Suprapubic skin (tissue), 4 donors: ENCODE data around the gene RXRB.

Source experiments
- EP300 ChIP-seq: sonication (generic); formaldehyde crosslinking; IDR thresholded peaks from one replicate; pipeline ENCODE4 v1.6.1; 2017; ENCODE audit warnings: antibody characterized with exemption
- POLR2AphosphoS5 ChIP-seq, 3 donors: sonication (generic); formaldehyde crosslinking; IDR thresholded peaks; one replicate each; pipeline ENCODE4 v1.6.1; 2017; ENCODE audit warnings: antibody characterized with exemption in 3 of 3
- TF ChIP-seq, protein P1 (sequence below), 2 donors: fragments of 200-600 bp in 1 of 2; fragments of 450-650 bp in 1 of 2; sonication (generic) in 1 of 2; IDR thresholded peaks; one replicate each; pipeline ENCODE4 v1.5.1; 2016 to 2019; ENCODE audit warnings: antibody characterized with exemption in 2 of 2, mild to moderate bottlenecking in 1 of 2, moderate library complexity in 1 of 2

DNA sequence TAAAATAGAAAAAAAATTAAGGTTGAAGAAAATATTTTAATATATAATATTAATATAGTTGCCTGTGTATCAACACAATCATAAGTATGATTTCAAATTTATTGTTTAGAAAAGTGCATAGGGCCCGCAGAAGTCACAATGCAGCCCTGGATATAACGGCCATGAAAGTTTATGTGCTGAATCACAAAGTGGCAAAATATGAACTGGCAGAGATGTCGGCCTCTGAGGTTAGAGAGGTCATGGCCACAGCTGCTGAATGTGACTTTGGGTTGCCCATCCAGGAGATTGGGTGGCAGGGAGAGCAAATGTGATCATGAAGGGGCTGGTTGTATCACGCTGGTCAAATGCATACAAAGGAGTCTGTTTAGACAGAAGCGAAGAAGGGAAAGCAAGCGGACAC lies 43.9 kb downstream of the RXRB start:
- TF ChIP-seq, protein P1, sequence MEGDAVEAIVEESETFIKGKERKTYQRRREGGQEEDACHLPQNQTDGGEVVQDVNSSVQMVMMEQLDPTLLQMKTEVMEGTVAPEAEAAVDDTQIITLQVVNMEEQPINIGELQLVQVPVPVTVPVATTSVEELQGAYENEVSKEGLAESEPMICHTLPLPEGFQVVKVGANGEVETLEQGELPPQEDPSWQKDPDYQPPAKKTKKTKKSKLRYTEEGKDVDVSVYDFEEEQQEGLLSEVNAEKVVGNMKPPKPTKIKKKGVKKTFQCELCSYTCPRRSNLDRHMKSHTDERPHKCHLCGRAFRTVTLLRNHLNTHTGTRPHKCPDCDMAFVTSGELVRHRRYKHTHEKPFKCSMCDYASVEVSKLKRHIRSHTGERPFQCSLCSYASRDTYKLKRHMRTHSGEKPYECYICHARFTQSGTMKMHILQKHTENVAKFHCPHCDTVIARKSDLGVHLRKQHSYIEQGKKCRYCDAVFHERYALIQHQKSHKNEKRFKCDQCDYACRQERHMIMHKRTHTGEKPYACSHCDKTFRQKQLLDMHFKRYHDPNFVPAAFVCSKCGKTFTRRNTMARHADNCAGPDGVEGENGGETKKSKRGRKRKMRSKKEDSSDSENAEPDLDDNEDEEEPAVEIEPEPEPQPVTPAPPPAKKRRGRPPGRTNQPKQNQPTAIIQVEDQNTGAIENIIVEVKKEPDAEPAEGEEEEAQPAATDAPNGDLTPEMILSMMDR (IDR thresholded peaks at IDR 0.05): no peak
- TF ChIP-seq POLR2AphosphoS5 (IDR thresholded peaks at IDR 0.05): no peak
- TF ChIP-seq EP300: no peak
